AG10803 (cell line): ENCODE measurements around the gene DLL4.

ENCODE experiments used
- DNase-seq: peaks from one replicate; pipeline ENCODE4 v3.0.0; 2010; ENCODE audit warnings: low read depth
- H3K4me3 ChIP-seq: 2 replicates; pipeline ENCODE4 v1.5.1; 2011; ENCODE audit warnings: mild to moderate bottlenecking, low read length, control low read depth
- TF ChIP-seq, protein P1 (sequence below): conservative IDR thresholded peaks from 2 replicates; pipeline ENCODE4 v1.5.1; 2011; ENCODE audit warnings: mild to moderate bottlenecking, low read length, control low read depth, inconsistent platforms

Gene DLL4

DNA sequence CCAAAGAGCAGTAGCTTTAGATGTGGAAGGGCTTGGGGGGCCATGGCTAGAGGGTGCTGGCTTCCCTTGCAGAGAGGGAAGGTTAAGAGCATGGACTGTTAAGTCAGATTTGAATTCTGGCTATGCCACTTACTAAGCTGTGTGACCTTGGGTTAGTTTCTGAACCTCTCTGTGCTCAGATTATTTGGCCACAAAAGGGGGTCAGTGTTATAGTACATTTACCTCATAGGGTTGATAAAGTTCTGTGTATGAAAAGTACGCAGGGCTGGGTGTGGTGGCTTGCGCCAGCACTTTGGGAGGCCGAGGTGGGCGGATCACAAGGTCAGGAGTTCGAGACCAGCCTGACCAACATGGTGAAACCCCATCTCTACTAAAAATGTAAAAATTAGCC is 28.1 kb upstream of the DLL4 start:
- H3K4me3 ChIP-seq, result no peak overlapping the region
- no peak for DNase-seq
- TF ChIP-seq, protein P1, sequence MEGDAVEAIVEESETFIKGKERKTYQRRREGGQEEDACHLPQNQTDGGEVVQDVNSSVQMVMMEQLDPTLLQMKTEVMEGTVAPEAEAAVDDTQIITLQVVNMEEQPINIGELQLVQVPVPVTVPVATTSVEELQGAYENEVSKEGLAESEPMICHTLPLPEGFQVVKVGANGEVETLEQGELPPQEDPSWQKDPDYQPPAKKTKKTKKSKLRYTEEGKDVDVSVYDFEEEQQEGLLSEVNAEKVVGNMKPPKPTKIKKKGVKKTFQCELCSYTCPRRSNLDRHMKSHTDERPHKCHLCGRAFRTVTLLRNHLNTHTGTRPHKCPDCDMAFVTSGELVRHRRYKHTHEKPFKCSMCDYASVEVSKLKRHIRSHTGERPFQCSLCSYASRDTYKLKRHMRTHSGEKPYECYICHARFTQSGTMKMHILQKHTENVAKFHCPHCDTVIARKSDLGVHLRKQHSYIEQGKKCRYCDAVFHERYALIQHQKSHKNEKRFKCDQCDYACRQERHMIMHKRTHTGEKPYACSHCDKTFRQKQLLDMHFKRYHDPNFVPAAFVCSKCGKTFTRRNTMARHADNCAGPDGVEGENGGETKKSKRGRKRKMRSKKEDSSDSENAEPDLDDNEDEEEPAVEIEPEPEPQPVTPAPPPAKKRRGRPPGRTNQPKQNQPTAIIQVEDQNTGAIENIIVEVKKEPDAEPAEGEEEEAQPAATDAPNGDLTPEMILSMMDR, result no peak

DNA sequence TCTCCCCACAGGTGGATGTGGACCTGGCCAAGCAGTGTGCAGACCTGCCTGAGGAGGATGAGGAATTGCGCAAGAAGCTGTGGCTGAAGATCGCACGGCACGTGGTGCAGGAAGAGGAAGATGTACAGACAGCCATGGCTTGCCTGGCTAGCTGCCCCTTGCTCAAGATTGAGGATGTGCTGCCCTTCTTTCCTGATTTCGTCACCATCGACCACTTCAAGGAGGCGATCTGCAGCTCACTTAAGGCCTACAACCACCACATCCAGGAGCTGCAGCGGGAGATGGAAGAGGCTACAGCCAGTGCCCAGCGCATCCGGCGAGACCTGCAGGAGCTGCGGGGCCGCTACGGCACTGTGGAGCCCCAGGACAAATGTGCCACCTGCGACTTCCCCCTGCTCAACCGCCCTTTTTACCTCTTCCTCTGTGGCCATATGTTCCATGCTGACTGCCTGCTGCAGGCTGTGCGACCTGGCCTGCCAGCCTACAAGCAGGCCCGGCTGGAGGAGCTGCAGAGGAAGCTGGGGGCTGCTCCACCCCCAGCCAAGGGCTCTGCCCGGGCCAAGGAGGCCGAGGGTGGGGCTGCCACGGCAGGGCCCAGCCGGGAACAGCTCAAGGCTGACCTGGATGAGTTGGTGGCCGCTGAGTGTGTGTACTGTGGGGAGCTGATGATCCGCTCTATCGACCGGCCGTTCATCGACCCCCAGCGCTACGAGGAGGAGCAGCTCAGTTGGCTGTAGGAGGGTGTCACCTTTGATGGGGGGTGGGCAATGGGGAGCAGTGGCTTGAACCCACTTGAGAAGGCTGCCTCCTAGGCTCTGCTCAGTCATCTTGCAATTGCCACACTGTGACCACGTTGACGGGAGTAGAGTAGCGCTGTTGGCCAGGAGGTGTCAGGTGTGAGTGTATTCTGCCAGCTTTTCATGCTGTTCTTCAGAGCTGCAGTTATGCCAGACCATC is 26.3 kb upstream of the DLL4 start:
- no peak overlapping the region for H3K4me3 ChIP-seq
- TF ChIP-seq, protein P1, result no peak
- DNase-seq, result peak; percentile 38

DNA sequence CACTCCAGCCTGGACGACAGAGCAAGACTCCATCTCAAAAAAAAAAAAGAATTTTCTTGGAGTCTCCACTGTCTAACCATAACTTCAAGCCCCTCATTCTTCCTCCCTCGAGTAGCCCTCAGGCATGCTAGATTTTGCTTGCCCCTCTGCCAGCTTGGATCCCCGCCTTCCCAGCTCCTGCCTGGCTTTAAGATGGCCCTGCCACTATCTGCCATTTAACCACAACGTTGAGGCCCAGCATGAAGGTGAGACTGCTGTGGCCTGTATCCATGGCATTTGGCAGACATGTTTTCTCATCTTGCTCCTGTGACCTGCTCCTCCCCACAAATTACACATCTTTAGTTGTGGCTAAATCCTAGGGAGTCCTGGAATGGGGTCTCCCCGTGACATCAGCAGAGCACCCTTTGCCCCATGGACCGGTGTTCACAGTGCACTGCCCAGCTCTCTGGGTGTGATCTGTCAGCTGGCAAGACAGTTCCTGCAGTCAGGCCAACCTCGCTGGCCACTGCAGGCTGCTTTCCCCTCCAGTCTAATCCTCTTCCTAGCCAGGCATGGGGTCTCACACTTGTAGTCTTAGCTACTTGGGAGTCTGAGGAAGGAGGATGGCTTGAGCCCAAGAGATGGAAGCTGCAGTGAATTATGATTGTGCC is 24.5 kb upstream of the DLL4 start:
- no peak overlapping the region for H3K4me3 ChIP-seq
- TF ChIP-seq, protein P1, result no peak
- DNase-seq, result no peak

DNA sequence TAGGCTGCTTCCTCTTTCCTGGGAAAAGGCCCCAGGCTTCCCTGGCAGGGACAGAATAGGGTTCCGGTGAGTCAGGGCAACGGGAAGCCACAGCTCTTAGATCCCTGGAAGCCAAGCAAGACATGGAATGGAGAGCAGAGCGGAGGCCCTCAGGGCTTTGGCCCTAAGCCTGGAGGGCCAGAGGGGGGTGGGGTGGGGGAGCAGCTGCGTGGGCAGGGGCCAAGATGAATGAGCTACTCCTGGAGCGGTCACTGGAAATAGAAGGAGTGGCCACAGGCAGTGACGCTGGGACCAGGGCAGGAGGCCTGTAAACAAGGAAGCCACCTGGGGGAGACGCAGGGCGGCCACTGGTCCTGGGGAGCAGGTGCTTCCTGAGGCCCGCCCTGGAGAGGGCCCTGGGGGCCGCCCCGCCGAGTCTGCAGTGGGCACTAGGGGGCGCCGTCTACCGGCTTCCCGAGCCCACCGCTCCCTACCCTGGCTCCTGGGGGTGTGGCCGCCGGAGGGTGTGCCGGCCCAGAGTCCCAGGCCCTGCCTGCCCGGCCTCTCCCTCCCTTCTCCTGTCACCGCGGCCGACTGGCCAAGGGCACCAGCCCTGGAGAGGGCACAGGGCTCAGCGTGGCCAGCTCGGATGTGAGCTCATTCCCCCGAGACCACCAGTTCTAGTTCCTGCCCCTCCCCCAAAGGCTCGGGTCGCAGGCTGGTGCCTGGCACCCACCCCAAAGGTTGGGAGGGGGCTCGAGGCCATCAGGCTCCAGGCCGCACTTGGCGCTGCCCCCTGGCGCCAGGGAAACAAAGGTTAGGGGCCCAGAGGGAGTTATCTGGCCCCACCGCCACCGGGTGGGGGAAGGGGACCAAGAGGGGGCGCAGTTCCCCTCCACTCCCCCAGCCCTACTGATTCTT is 22.8 kb upstream of the DLL4 start:
- peak; percentile 98 for DNase-seq
- TF ChIP-seq, protein P1, result peak; percentile 62
- peak overlapping the region; percentile 55 for H3K4me3 ChIP-seq

DNA sequence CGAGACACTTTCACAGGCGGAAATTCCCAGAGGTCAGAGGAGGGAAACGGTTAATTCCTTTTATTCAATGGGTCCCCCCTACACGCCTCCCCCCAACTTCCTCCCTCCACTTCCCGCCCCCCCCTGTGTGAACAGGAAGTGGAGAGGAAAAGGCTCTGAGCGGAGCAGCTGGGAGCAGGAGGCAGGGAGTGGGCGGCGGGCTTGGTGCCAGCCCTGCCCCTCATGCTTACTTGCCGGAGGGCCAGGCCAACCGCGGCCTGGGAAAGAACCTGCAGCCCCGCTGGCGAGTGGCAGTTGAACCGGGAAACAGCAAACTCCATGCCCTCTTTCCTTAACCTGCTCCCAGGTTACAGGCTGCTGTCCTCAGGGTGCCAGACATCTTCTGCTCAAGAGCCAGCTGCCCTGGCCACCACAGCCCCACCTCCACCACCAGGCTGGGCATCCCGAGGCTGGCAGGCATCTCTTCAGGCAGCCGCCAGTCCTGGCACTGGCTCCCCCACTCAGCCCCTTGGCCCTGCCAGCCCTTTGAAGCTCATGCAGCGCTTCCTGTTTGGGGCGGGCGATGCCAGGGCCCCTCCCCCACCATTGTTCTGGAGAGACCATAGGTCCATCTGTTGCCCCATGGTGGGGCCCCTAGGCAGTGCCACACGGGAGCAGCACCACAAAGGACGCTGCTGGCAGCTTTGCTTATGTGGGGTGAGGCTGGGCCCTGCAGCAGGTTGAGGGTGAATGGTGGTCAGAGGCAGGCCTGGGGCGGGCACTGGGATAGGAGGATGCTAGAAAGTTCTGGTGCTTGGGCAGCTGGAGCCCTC is 21.9 kb upstream of the DLL4 start:
- TF ChIP-seq, protein P1, result no peak
- no peak for DNase-seq
- H3K4me3 ChIP-seq, result peak overlapping the region; percentile 55

DNA sequence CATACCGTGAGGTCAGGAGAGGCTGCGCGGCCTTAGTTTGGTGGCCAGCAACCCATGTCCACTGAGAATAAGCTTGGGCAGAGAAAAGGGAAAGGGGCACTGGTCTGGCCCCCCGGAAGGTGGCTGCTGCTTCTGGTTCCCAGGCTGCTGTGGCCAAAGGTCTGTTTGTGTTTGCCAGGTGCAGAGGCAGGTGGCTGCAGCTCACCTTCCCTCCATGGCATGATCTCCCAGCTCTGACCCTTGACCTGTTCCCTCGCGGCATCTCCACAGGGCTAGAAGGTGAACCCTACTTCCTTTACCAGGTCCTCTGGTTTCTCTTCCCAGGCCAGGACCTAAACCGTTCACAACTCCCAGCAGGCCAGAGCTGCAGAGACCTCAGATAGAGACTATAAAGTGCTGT is 21.0 kb upstream of the DLL4 start:
- no peak overlapping the region for H3K4me3 ChIP-seq
- TF ChIP-seq, protein P1, result no peak
- DNase-seq, result no peak
